Measurements from ENCODE around the gene FPR1.

- TF ChIP-seq MTF2 (CRISPR knock-in tag; IDR thresholded peaks at IDR 0.05; ENCODE audit: borderline replicate concordance), result no peak
- no peak for TF ChIP-seq CBX2 (IDR thresholded peaks at IDR 0.05; ENCODE audit: low read depth, low read length)
- no peak for TF ChIP-seq CBX2 (CRISPR knock-in tag; IDR thresholded peaks at IDR 0.05; ENCODE audit: low read depth)
- TF ChIP-seq STAT5B (CRISPR knock-in tag; IDR thresholded peaks at IDR 0.05), result no peak
- TF ChIP-seq, protein P1, sequence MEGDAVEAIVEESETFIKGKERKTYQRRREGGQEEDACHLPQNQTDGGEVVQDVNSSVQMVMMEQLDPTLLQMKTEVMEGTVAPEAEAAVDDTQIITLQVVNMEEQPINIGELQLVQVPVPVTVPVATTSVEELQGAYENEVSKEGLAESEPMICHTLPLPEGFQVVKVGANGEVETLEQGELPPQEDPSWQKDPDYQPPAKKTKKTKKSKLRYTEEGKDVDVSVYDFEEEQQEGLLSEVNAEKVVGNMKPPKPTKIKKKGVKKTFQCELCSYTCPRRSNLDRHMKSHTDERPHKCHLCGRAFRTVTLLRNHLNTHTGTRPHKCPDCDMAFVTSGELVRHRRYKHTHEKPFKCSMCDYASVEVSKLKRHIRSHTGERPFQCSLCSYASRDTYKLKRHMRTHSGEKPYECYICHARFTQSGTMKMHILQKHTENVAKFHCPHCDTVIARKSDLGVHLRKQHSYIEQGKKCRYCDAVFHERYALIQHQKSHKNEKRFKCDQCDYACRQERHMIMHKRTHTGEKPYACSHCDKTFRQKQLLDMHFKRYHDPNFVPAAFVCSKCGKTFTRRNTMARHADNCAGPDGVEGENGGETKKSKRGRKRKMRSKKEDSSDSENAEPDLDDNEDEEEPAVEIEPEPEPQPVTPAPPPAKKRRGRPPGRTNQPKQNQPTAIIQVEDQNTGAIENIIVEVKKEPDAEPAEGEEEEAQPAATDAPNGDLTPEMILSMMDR (CRISPR knock-in tag; IDR thresholded peaks at IDR 0.05), result no peak
- no peak for TF ChIP-seq EP300 (IDR thresholded peaks at IDR 0.05; ENCODE audit: low read depth in 2 of 2, low read length in 2 of 2)
- no peak for TF ChIP-seq EP300 (CRISPR knock-in tag; IDR thresholded peaks at IDR 0.05; ENCODE audit: borderline replicate concordance)
- no peak for TF ChIP-seq RNF2 (conservative IDR thresholded peaks at IDR 0.05; ENCODE audit: low read depth)
Observed at GRCh38 chr19:51737389-51737788, 14.3 kb downstream of the FPR1 start.
